ENCODE results near the gene CLDN22.

The CLDN22 gene

DNA sequence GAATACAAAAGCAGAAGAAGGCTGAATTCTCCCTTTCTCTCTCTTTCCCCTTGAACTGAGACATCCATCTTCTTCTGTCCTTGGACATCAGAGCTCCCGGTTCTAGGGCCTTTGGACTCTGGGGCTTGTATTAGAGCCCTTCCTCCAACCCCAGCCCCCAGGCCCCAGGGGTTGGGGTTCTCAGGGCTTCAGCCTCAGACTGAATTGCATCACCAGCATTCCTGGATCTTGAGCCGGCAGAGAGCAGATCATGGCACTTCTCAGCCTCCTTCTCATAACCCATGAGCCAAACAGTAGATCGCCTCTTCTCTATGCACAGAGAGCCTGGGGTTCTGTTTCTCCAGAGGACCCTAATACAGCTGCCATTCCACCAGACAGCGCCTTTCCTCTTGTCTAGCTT is 27.5 kb upstream of the CLDN22 start:
- H3K27ac ChIP-seq, result no peak overlapping the region
- CTCF ChIA-PET, result interaction anchor here (0.7 kb wide), 1 partner anchor 1657 kb away, joined by 3 read pairs; no protein-coding TSS in a partner anchor
- no peak for TF ChIP-seq CTCF (conservative IDR thresholded peaks at IDR 0.05; ENCODE audit: low read depth)
- DNase-seq (ENCODE audit: low spot score), result no peak
- POLR2A ChIA-PET (ENCODE audit: low non-redundant PET), result no interaction called here

DNA sequence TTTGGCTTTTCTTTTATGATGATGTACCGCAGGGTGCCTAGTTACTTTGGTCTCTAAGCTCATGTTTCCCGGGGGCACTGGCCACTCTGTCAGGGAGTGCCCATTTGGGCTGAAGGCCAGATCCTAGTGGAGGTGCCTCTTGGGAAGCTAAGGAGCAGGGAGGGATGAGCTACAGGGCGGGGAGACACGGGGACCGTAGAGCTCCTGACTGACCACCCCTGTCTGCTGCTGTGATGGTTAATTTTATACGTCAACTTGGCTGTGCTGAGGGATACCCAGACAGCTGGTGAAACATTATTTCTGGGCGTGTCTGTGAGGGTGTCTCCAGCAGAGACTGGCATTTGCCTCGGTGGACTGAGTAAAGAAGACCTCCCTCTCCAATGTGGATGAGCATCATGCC is 27.1 kb upstream of the CLDN22 start:
- TF ChIP-seq CTCF (conservative IDR thresholded peaks at IDR 0.05; ENCODE audit: low read depth), result no peak
- H3K27ac ChIP-seq, result no peak overlapping the region
- DNase-seq (ENCODE audit: low spot score), result no peak
- POLR2A ChIA-PET (ENCODE audit: low non-redundant PET), result interaction anchor here (0.6 kb wide), 1 partner anchor 11 kb away, joined by 3 read pairs; no protein-coding TSS in a partner anchor
- CTCF ChIA-PET, result interaction anchor here (0.7 kb wide), 1 partner anchor 1657 kb away, joined by 3 read pairs; no protein-coding TSS in a partner anchor

- ChIA-PET CTCF (no interaction called here), POLR2A (ENCODE audit: low non-redundant PET) (no interaction called here)
- no peak for TF ChIP-seq CTCF (conservative IDR thresholded peaks at IDR 0.05; ENCODE audit: low read depth)
- DNase-seq (ENCODE audit: low spot score), result no peak
- no peak overlapping the region for H3K27ac ChIP-seq
These were observed 25.2 kb upstream of the CLDN22 start for GRCh38 chr4:183345261-183345660.

DNA sequence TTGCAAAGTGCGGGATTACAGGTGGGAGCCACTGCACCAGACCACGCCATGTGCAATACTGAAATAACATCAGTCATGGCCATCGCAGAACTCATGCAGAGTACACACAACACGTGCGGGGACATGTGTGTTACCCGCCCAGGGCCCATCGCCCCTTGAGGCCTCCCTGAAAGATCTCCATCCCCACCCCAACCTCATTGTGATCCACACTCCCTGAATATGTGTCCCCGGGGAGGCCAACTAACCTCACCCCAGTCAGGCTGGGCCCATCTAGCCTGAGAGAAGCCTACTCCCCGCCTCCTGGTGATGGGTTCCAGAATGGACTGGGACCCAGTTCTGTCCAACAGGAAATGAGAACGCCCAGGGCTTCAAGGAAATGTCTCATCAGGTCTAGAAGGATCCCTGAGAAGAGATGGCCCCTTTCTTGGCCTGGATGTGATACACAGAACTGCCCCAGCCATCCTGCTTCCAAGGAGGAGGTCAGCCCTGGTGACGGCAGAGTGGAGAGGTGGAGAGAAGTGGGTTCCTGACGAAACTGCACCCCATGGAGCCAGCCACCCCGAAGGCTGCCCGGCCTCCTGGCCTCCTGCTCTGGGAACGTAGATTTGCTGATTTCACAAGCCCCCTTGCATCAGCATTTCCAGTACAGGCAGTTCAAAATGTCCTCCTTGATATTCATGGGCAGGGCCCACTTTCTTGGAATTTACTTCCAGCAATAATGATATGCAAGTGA is 24.6 kb upstream of the CLDN22 start:
- DNase-seq (ENCODE audit: low spot score), result no peak
- no peak overlapping the region for H3K27ac ChIP-seq
- ChIA-PET CTCF (interaction anchor here (0.7 kb wide), 1 partner anchor 11 kb away, joined by 6 read pairs; no protein-coding TSS in a partner anchor), POLR2A (ENCODE audit: low non-redundant PET) (no interaction called here)
- no peak for TF ChIP-seq CTCF (conservative IDR thresholded peaks at IDR 0.05; ENCODE audit: low read depth)

DNA sequence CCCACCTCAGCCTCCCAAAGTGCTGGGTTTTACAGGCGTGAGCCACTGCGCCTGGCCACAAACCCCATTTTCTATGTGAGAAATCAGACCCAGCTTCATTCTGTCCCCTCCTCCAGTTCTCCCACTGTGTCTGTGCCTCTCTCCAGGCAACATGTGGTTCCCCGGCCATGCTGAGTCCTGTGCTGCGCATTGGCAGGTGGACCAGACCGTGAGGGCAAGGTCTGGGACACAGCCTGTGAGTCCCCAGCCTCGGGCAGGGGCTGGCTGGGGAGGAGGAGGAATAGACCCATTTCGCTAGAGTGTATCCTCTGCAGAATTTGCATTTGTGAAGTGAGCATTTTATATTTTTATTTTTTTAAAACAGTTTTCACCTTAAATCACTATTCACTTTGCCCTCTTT is 23.7 kb upstream of the CLDN22 start:
- DNase-seq (ENCODE audit: low spot score), result no peak
- H3K27ac ChIP-seq, result no peak overlapping the region
- POLR2A ChIA-PET (ENCODE audit: low non-redundant PET), result no interaction called here
- CTCF ChIA-PET, result interaction anchor here (0.7 kb wide), 1 partner anchor 12 kb away, joined by 6 read pairs; no protein-coding TSS in a partner anchor
- no peak for TF ChIP-seq CTCF (conservative IDR thresholded peaks at IDR 0.05; ENCODE audit: low read depth)

DNA sequence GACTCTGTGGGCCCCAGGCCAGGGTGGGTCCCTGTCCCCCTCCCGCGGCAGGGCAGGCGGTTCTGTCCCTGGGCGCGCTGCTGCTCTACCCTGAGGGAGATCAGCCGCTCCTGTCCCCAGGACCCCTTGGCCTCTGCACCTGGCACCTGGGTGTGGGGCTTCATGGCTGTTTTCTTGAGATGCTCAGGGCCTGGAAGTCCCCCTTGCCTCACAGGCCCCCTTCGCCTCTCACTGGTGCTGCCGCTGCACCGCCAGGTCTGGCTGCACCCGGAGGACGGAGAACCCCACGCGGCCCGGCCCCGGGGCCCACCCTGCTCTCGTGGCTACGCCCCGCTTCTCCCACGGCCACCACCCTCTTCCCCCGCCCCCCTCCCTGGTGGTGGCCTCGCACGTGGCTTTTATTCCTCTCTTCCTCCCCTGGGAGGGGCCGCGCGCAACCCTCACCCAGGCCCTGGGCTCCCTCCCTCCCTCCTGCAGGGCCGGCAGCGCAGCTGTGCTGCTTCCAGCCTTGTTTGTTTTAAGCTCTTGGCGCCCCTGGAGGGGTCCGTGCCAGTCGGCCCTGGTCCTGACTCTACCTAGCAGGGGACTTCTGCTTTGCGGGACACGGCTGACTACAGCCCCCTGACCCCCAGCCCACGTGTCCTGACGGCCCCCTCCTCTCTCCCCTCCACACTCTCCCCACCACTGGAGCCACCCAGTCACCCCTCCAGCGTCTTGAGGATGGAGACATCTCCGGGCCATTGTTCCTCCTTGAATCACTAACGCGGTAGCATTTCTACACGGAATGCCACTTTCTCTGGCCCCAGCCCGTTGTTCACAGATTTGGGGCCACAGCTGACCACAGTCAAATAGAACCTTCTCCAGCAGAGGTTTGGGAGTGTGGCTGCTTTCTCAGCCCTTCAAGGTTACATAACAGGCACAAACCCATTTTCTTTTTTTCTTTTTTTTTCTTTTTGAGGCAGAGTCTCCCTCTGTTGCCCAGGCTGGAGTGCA is 22.8 kb upstream of the CLDN22 start:
- ChIA-PET CTCF (no interaction called here), POLR2A (ENCODE audit: low non-redundant PET) (no interaction called here)
- DNase-seq (ENCODE audit: low spot score), result no peak
- no peak for TF ChIP-seq CTCF (conservative IDR thresholded peaks at IDR 0.05; ENCODE audit: low read depth)
- H3K27ac ChIP-seq, result no peak overlapping the region

All from RWPE1 (cell line).